HepG2 (cell line): ENCODE results near the gene TPRN. TPM values are rescaled to one million over a fixed set of nuclear protein-coding genes. Genes with fewer than 3 reads are reported as not detected.

ENCODE experiments used
- ARID4A ChIP-seq: sonication (generic); formaldehyde crosslinking; IDR thresholded peaks from 2 replicates; pipeline ENCODE4 v1.5.0; 2020; ENCODE audit warnings: mild to moderate bottlenecking, missing genetic modification reagents, borderline replicate concordance
- GFI1 ChIP-seq: sonication (generic); formaldehyde crosslinking; IDR thresholded peaks from 2 replicates; pipeline ENCODE4 v1.5.0; 2020; ENCODE audit warnings: missing genetic modification reagents, mild to moderate bottlenecking, borderline replicate concordance
- GZF1 ChIP-seq: sonication (generic); formaldehyde crosslinking; IDR thresholded peaks from 2 replicates; pipeline ENCODE4 v1.5.1; 2020; ENCODE audit warnings: mild to moderate bottlenecking, missing genetic modification reagents
- KAT8 ChIP-seq: IDR thresholded peaks from 2 replicates; pipeline ENCODE4 v1.6.1; 2016; ENCODE audit warnings: missing genetic modification reagents, missing compliant biosample characterization
- RARG ChIP-seq: sonication (generic); formaldehyde crosslinking; IDR thresholded peaks from 2 replicates; pipeline ENCODE4 v1.4.0; 2020; ENCODE audit warnings: low read depth, mild to moderate bottlenecking, missing genetic modification reagents
- RBM39 ChIP-seq: fragments of 200-400 bp; formaldehyde crosslinking; IDR thresholded peaks from one replicate; pipeline ENCODE4 v1.6.1; 2018; ENCODE audit warnings: antibody characterized with exemption, mild to moderate bottlenecking, low read depth, low read length; ENCODE audit not compliant: poor library complexity, severe bottlenecking
- RNF2 ChIP-seq: fragments of 450-650 bp; conservative IDR thresholded peaks from 2 replicates; pipeline ENCODE4 v1.6.1; 2016; ENCODE audit warnings: low read depth
- SPEN ChIP-seq: sonication (generic); formaldehyde crosslinking; IDR thresholded peaks from 2 replicates; pipeline ENCODE4 v1.5.1; 2020; ENCODE audit warnings: low read depth, mild to moderate bottlenecking, missing genetic modification reagents
- TGIF2 ChIP-seq: IDR thresholded peaks from 2 replicates; pipeline ENCODE4 v1.6.1; 2016; ENCODE audit warnings: control low read depth, missing compliant biosample characterization
- ZBTB1 ChIP-seq: sonication (generic); formaldehyde crosslinking; IDR thresholded peaks from 2 replicates; pipeline ENCODE4 v1.4.0; 2020; ENCODE audit warnings: missing genetic modification reagents, borderline replicate concordance
- ZBTB7A ChIP-seq: sonication (generic); formaldehyde crosslinking; IDR thresholded peaks from 2 replicates; pipeline ENCODE4 v1.8.0; 2022; ENCODE audit warnings: mild to moderate bottlenecking, missing genetic modification reagents
- ZBTB7B ChIP-seq: sonication (generic); formaldehyde crosslinking; IDR thresholded peaks from 2 replicates; pipeline ENCODE4 v1.4.0; 2020; ENCODE audit warnings: missing genetic modification reagents
- ZNF280B ChIP-seq: sonication (generic); formaldehyde crosslinking; IDR thresholded peaks from 2 replicates; pipeline ENCODE4 v1.5.0; 2020; ENCODE audit warnings: missing genetic modification reagents, mild to moderate bottlenecking, borderline replicate concordance
- ZNF326 ChIP-seq: sonication (generic); formaldehyde crosslinking; IDR thresholded peaks from 2 replicates; pipeline ENCODE4 v1.4.0; 2020; ENCODE audit warnings: missing genetic modification reagents, borderline replicate concordance
- ZNF331 ChIP-seq: sonication (generic); formaldehyde crosslinking; IDR thresholded peaks from 2 replicates; pipeline ENCODE4 v1.4.0; 2020; ENCODE audit warnings: missing genetic modification reagents
- ZNF780A ChIP-seq: sonication (generic); formaldehyde crosslinking; IDR thresholded peaks from 2 replicates; pipeline ENCODE4 v1.8.0; 2022; ENCODE audit warnings: mild to moderate bottlenecking, missing genetic modification reagents, moderate library complexity
- polyA plus RNA-seq, 8 experiments: library from polyadenylated mRNA; depleted of rRNA in 3 of 8; stranded (reverse) in 7 of 8; unstranded in 1 of 8; fragments of >200 nt; fragmentation: Illumina TruSeq in 4 of 8; extraction: Trizol in 4 of 8; gene quantifications; 2 replicates each; pipeline versions ENCODE4 v1.2.1 to v1.2.3, GENCODE V29; 2011 to 2016; ENCODE audit warnings: low read depth in 4 of 8, missing spikeins in 1 of 8, mixed read lengths in 1 of 8; ENCODE audit not compliant: insufficient read depth in 1 of 8
- total RNA-seq, 5 experiments: library from RNA; depleted of rRNA; stranded (reverse); fragments of >200 nt; fragmentation: Illumina TruSeq; extraction: Trizol; gene quantifications; 2 replicates each; pipeline ENCODE4 v1.2.3, GENCODE V29; 2016; ENCODE audit warnings: low read depth in 1 of 5
- TF ChIP-seq, protein P1 (sequence below): IDR thresholded peaks from 2 replicates; pipeline ENCODE4 v1.6.1; 2016; ENCODE audit warnings: low read depth
- TF ChIP-seq, protein P2 (sequence below): sonication (generic); formaldehyde crosslinking; IDR thresholded peaks from 2 replicates; pipeline ENCODE4 v1.9.0; 2022; ENCODE audit warnings: missing genetic modification reagents, mild to moderate bottlenecking, borderline replicate concordance

Gene TPRN
- total and polyA plus RNA-seq, 2 of the 13 experiments (the other 11 are each of a cell fraction or from before 2014, with no cell fraction given): 10.1 to 19.2 TPM

DNA sequence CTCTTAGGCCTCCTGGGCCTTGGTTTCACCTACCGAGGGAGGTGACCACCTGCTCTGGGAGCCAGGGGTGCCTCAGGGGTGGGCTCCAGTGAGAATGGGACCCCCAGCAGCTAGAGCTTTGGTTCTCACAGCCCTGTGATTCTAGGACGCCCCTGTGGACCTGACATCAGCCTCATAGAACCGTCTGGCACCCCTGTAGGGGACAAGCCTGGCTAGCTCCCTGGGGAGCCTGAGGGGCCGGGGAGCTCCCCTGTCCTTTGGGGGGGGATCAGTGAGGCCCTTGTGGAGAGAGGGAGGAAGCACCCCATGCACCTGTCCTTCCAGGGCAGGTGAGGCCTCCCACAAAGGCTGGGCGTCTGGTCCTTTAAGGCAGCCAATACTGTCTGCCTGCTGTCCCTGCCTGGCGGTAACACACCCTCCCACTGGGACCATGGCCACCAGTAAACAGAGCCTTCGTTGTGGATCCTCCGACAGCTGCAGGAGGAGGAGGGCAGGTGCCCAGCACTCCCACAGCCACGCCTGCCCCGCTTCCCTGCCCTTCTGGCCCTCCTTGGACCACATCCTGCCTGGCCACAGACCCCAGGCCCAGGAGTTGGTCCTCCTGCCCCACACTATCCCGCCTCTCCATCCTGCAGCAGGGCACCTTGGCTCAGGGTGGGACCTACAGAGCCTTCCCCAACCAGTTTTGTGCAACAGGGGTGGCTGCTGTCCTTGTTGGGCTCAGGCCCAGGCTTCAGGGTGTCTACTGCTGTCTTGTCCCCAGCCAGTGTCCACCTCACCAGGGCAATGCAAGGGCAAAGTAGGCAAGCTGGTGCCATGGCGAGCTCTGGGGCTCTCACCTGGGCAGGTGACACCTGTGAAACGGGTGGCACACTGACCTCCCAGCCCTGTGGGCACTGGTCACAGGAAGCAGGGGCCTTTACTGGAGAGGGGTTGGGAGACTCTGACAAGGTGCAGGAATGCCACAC, 37.5 kb upstream of the TPRN start (continued):
- no peak for TF ChIP-seq ZBTB7A (CRISPR knock-in tag)
- TF ChIP-seq, protein P1, sequence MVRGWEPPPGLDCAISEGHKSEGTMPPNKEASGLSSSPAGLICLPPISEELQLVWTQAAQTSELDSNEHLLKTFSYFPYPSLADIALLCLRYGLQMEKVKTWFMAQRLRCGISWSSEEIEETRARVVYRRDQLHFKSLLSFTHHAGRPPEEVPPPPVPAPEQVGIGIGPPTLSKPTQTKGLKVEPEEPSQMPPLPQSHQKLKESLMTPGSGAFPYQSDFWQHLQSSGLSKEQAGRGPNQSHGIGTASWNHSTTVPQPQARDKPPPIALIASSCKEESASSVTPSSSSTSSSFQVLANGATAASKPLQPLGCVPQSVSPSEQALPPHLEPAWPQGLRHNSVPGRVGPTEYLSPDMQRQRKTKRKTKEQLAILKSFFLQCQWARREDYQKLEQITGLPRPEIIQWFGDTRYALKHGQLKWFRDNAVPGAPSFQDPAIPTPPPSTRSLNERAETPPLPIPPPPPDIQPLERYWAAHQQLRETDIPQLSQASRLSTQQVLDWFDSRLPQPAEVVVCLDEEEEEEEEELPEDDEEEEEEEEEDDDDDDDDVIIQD: no peak
- TF ChIP-seq ZBTB7B (CRISPR knock-in tag): no peak
- TF ChIP-seq ZBTB1 (CRISPR knock-in tag): no peak
- TF ChIP-seq TGIF2 (CRISPR knock-in tag): no peak
- no peak for TF ChIP-seq GZF1 (CRISPR knock-in tag)
- no peak for TF ChIP-seq RBM39
- no peak for TF ChIP-seq SPEN
- TF ChIP-seq ARID4A (CRISPR knock-in tag): no peak; the same call in 1 of the 2 replicates
- TF ChIP-seq ZNF326 (CRISPR knock-in tag): no peak
- TF ChIP-seq RARG: no peak
- no peak for TF ChIP-seq GFI1 (CRISPR knock-in tag)
- TF ChIP-seq ZNF331 (CRISPR knock-in tag): no peak
- no peak for TF ChIP-seq ZNF280B (CRISPR knock-in tag)
- TF ChIP-seq ZNF780A (CRISPR knock-in tag): no peak
- 0 out of 2 replicates have a peak, but pooled peaks have one; percentile 11 for TF ChIP-seq KAT8 (CRISPR knock-in tag)
- TF ChIP-seq RNF2: no peak
- TF ChIP-seq, protein P2, sequence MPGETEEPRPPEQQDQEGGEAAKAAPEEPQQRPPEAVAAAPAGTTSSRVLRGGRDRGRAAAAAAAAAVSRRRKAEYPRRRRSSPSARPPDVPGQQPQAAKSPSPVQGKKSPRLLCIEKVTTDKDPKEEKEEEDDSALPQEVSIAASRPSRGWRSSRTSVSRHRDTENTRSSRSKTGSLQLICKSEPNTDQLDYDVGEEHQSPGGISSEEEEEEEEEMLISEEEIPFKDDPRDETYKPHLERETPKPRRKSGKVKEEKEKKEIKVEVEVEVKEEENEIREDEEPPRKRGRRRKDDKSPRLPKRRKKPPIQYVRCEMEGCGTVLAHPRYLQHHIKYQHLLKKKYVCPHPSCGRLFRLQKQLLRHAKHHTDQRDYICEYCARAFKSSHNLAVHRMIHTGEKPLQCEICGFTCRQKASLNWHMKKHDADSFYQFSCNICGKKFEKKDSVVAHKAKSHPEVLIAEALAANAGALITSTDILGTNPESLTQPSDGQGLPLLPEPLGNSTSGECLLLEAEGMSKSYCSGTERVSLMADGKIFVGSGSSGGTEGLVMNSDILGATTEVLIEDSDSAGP (CRISPR knock-in tag): peak; percentile 96
